Kidney glomerular epithelial cell (primary cell): ENCODE results near the gene WNK3.
"Not testable (repeated sequence)": the region's sequence is repeated elsewhere in the genome, so short reads cannot be mapped to it uniquely, and the experiment has no call there.

ENCODE experiments used
- DNase-seq: peaks from one replicate; lab custom pipeline; 2025; lab: John Stamatoyannopoulos, UW

The WNK3 gene

GRCh38 chrX:54357414-54358377 lies at the start of gene WNK3:
WNK3 (minus strand) TSS chrX:54358046.
- peak; percentile 28 for DNase-seq

- DNase-seq, result no peak
Observed at GRCh38 chrX:54407266-54407665, 49.4 kb upstream of the WNK3 start.

GRCh38 chrX:54397113-54397512 lies 39.3 kb upstream of the WNK3 start:
- no peak for DNase-seq

- no peak for DNase-seq
Observed at GRCh38 chrX:54386314-54386713, 28.5 kb upstream of the WNK3 start.

- DNase-seq, result not testable (repeated sequence)
Observed at GRCh38 chrX:54384661-54385060, 26.8 kb upstream of the WNK3 start.

- no peak for DNase-seq
Observed at GRCh38 chrX:54359408-54359807, 1.6 kb upstream of the WNK3 start.

GRCh38 chrX:54358424-54359211 lies 772 bp upstream of the WNK3 start:
- peak; percentile 18 for DNase-seq

- no peak for DNase-seq
Observed at GRCh38 chrX:54352677-54353076, 5.2 kb downstream of the WNK3 start.

GRCh38 chrX:54337383-54337782 lies 20.5 kb downstream of the WNK3 start:
- DNase-seq, result not testable (repeated sequence)

- DNase-seq, result no peak
Observed at GRCh38 chrX:54325077-54325476, 32.8 kb downstream of the WNK3 start.

- no peak for DNase-seq
Observed at GRCh38 chrX:54320067-54320466, 37.8 kb downstream of the WNK3 start.

- DNase-seq, result no peak
Observed at GRCh38 chrX:54306379-54306778, 51.5 kb downstream of the WNK3 start.

- DNase-seq, result no peak
Observed at GRCh38 chrX:54301516-54301915, 56.3 kb downstream of the WNK3 start.

- no peak for DNase-seq
Observed at GRCh38 chrX:54294306-54294705, 63.5 kb downstream of the WNK3 start.

- DNase-seq, result no peak
Observed at GRCh38 chrX:54292755-54293154, 65.1 kb downstream of the WNK3 start.

GRCh38 chrX:54291758-54292157 lies 66.1 kb downstream of the WNK3 start:
- no peak for DNase-seq

- no peak for DNase-seq
Observed at GRCh38 chrX:54288968-54289367, 68.9 kb downstream of the WNK3 start.

GRCh38 chrX:54288277-54288676 lies 69.6 kb downstream of the WNK3 start:
- DNase-seq, result no peak

- no peak for DNase-seq
Observed at GRCh38 chrX:54281676-54282075, 76.2 kb downstream of the WNK3 start.

- no peak for DNase-seq
Observed at GRCh38 chrX:54280466-54280865, 77.4 kb downstream of the WNK3 start.

GRCh38 chrX:54271664-54272063 lies 86.2 kb downstream of the WNK3 start:
- DNase-seq, result no peak

GRCh38 chrX:54248309-54248708 lies 109.5 kb downstream of the WNK3 start:
- DNase-seq, result peak; percentile 8

- no peak for DNase-seq
Observed at GRCh38 chrX:54246866-54247265, 111.0 kb downstream of the WNK3 start.
